ENCODE results near the gene PYM1.

The PYM1 gene

GRCh38 chr12:55934773-55935172 is 7.1 kb upstream of the PYM1 start:
- no peak overlapping the region for H3K4me3 ChIP-seq (ENCODE audit: insufficient read depth, low read length, poor library complexity, severe bottlenecking)
- no peaks in the 10 kb centered on the region for H3K9me3 ChIP-seq (ENCODE audit: insufficient read depth, low read length)
- no peaks in the 10 kb centered on the region for H3K9me2 ChIP-seq (replicated peaks; ENCODE audit: insufficient read depth, low read length)
- H3K27me3 ChIP-seq (ENCODE audit: low read length): no peaks in the 10 kb centered on the region
- no peak overlapping the region for H2AFZ ChIP-seq (ENCODE audit: low read depth, low read length, severe bottlenecking)
- H3K79me2 ChIP-seq (ENCODE audit: insufficient read depth, low read length): peaks cover 9% of the 10 kb centered on the region; the same call in 1 of the 2 replicates
- no peaks in the 10 kb centered on the region for H3K36me3 ChIP-seq (ENCODE audit: low read length)
- H4K20me1 ChIP-seq (ENCODE audit: low read depth, low read length): no peaks in the 10 kb centered on the region
- peaks cover 23% of the 10 kb centered on the region for H3F3A ChIP-seq (ENCODE audit: insufficient read depth)
- TF ChIP-seq CTCF (IDR thresholded peaks at IDR 0.05; ENCODE audit: insufficient read depth, low read length, poor library complexity, severe bottlenecking) (no peak), EZH2phosphoT487 (conservative IDR thresholded peaks at IDR 0.05; ENCODE audit: low read length) (no peak)
- H3K4me2 ChIP-seq (ENCODE audit: low read depth, low read length, poor library complexity, severe bottlenecking): no peak overlapping the region
- no peak overlapping the region for H3K27ac ChIP-seq (ENCODE audit: low read depth, low read length)
- no peak overlapping the region for H3K9ac ChIP-seq (ENCODE audit: low read length)

GRCh38 chr12:55933799-55934742 is 6.4 kb upstream of the PYM1 start:
- Histone ChIP-seq H3K27ac (ENCODE audit: low read depth, low read length) (no peak overlapping the region), H3F3A (ENCODE audit: insufficient read depth) (peaks cover 26% of the 10 kb centered on the region), H3K4me2 (ENCODE audit: low read depth, low read length, poor library complexity, severe bottlenecking) (no peak overlapping the region), H2AFZ (ENCODE audit: low read depth, low read length, severe bottlenecking) (no peak overlapping the region), H3K9ac (ENCODE audit: low read length) (no peak overlapping the region), H4K20me1 (ENCODE audit: low read depth, low read length) (no peaks in the 10 kb centered on the region), H3K36me3 (ENCODE audit: low read length) (no peaks in the 10 kb centered on the region), H3K79me2 (ENCODE audit: insufficient read depth, low read length) (peaks cover 9% of the 10 kb centered on the region; the same call in 1 of the 2 replicates), H3K9me2 (replicated peaks; ENCODE audit: insufficient read depth, low read length) (no peaks in the 10 kb centered on the region), H3K9me3 (ENCODE audit: insufficient read depth, low read length) (no peaks in the 10 kb centered on the region), H3K27me3 (ENCODE audit: low read length) (no peaks in the 10 kb centered on the region), H3K4me3 (ENCODE audit: insufficient read depth, low read length, poor library complexity, severe bottlenecking) (no peak overlapping the region)
- TF ChIP-seq CTCF (IDR thresholded peaks at IDR 0.05; ENCODE audit: insufficient read depth, low read length, poor library complexity, severe bottlenecking): no peak
- TF ChIP-seq EZH2phosphoT487 (conservative IDR thresholded peaks at IDR 0.05; ENCODE audit: low read length): no peak

- Histone ChIP-seq H3K27ac (ENCODE audit: low read depth, low read length) (peak overlapping the region; percentile 100; the same call in 1 of the 2 replicates), H3K9me2 (replicated peaks; ENCODE audit: insufficient read depth, low read length) (no peaks in the 10 kb centered on the region), H3K4me3 (ENCODE audit: insufficient read depth, low read length, poor library complexity, severe bottlenecking) (no peak overlapping the region), H3K79me2 (ENCODE audit: insufficient read depth, low read length) (peaks cover 9% of the 10 kb centered on the region; the same call in 1 of the 2 replicates), H2AFZ (ENCODE audit: low read depth, low read length, severe bottlenecking) (no peak overlapping the region), H3K9me3 (ENCODE audit: insufficient read depth, low read length) (no peaks in the 10 kb centered on the region), H4K20me1 (ENCODE audit: low read depth, low read length) (no peaks in the 10 kb centered on the region), H3F3A (ENCODE audit: insufficient read depth) (peaks cover 34% of the 10 kb centered on the region), H3K4me2 (ENCODE audit: low read depth, low read length, poor library complexity, severe bottlenecking) (peak overlapping the region; percentile 86), H3K36me3 (ENCODE audit: low read length) (no peaks in the 10 kb centered on the region), H3K27me3 (ENCODE audit: low read length) (no peaks in the 10 kb centered on the region), H3K9ac (ENCODE audit: low read length) (peak overlapping the region; percentile 91; the same call in 1 of the 2 replicates)
- TF ChIP-seq CTCF (IDR thresholded peaks at IDR 0.05; ENCODE audit: insufficient read depth, low read length, poor library complexity, severe bottlenecking): no peak
- no peak for TF ChIP-seq EZH2phosphoT487 (conservative IDR thresholded peaks at IDR 0.05; ENCODE audit: low read length)
These were observed 5.6 kb upstream of the PYM1 start for GRCh38 chr12:55933169-55933798.

All from SU-DHL-6 (cell line).